Stimulated activated CD4-positive, alpha-beta T cell treated with anti-CD3 and anti-CD28 coated beads, Interleukin-1b, Interleukin-23, amount 100 ng/mL, for 48 hours (primary cell): ENCODE measurements around the gene FAM13B.
"Not testable (repeated sequence)": the region's sequence is repeated elsewhere in the genome, so short reads cannot be mapped to it uniquely, and the experiment has no call there.

ENCODE experiments used
- DNase-seq: peaks from one replicate; pipeline ENCODE4 v3.0.0-alpha.2; 2020

FAM13B gene

GRCh38 chr5:137960141-137960540 lies 72.7 kb downstream of the FAM13B start:
- DNase-seq: no peak

DNA sequence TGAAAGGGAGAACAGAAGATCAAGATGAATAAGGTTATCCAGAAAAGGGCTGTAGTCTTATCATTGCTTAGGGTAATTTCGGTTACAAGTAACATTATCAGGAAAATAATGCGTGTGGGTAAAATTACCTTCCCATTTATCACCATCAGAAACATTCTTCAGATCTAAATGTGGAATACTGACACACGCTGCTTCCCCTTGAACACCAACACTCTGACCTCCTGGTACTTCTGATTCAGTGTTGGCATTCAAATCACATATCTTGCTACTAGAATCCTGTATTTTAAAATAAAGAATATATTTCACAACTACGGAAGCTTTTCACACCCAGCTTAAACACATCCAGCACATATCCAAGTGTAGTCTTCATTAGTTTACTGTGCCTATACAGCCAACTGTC lies 73.4 kb downstream of the FAM13B start:
- DNase-seq: no peak

- DNase-seq: no peak
These were observed 74.9 kb downstream of the FAM13B start for GRCh38 chr5:137957948-137958347.

GRCh38 chr5:137954131-137954879 lies 78.6 kb downstream of the FAM13B start:
- no peak for DNase-seq

GRCh38 chr5:137945825-137946224 lies 87.1 kb downstream of the FAM13B start:
- no peak for DNase-seq

- not testable (repeated sequence) for DNase-seq
These were observed 88.6 kb downstream of the FAM13B start for GRCh38 chr5:137944280-137944679.

DNA sequence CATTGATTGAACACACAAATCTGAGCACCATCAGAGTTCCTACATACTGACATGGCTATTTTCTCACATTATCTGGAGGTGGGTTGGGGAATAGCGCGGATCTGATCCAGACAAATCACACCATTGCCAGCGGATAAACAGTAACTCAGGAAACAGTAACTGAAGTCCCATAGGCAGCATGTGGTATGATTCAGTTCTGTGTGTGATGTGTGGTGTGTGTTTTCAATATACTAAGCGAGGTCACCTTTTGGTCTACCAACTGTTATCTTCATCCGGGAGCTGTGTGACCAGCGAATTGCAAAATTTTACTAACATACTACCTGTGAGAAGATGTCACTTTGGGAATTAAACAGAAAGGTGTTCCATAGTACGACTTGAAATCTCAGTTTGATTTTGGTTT lies 93.5 kb downstream of the FAM13B start:
- DNase-seq: no peak

DNA sequence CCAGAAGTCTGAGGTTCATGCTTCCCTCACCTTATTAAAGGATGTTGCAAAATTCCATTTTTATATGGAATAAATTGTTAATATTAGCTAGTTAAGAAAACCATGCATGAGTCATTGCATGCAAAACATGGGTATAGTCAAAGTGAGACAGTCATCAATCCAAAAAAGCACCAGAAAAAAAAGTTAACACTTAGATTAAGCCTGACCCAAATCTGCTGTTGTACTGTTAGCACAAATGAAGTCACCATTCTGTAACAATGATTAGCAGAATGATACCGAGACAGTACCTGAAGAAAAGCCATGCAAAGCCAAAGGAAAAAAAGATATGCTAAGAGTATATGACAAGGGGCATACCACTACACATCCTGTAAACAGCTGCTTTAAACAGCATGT lies 94.1 kb downstream of the FAM13B start:
- DNase-seq: no peak

GRCh38 chr5:137937994-137938750 lies 94.7 kb downstream of the FAM13B start:
- peak; percentile 15 for DNase-seq

- no peak for DNase-seq
These were observed 97.2 kb downstream of the FAM13B start for GRCh38 chr5:137935694-137936093.

GRCh38 chr5:137935190-137935589 lies 97.7 kb downstream of the FAM13B start:
- DNase-seq: no peak

- DNase-seq: no peak
These were observed 99.4 kb downstream of the FAM13B start for GRCh38 chr5:137933491-137933911.

- no peak for DNase-seq
These were observed 100.1 kb downstream of the FAM13B start for GRCh38 chr5:137932800-137933199.

DNA sequence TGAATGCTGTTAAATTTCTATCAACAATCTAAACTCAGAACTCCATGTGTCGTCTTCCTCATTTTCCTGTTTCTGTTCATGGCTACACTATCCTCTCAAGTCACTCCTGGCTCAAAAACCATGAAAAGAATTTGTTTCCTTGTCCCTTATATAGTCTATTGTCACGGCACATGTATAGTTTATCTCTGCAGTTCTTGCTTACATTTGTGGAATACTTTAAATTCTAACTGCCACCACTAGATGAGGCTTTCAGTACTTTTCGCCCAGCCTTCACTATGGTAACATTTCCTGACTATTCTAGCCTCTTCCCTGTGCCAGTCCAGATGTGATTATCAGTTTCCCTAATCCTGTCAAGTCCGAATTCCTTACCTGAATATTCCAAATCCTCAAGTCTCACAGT lies 109.0 kb downstream of the FAM13B start:
- DNase-seq: no peak

DNA sequence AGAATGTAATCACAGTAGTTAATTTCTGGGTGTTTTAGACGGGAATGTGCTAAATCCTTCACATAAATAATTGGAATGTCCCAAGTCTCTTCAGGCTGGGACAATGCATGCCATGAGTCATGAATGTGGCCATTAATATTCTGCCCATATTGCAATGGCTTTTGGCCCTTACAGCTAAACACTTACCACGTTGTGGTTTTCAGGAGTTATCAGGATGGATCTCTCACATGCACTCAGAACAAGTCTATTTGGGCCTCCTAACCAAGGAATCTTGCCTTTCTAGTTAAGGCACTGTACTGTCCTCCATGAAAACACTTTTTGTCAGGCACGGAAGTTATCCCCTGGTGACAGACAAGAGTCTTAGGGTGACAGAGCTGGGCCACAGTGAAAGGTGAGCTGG lies 110.9 kb downstream of the FAM13B start:
- no peak for DNase-seq

DNA sequence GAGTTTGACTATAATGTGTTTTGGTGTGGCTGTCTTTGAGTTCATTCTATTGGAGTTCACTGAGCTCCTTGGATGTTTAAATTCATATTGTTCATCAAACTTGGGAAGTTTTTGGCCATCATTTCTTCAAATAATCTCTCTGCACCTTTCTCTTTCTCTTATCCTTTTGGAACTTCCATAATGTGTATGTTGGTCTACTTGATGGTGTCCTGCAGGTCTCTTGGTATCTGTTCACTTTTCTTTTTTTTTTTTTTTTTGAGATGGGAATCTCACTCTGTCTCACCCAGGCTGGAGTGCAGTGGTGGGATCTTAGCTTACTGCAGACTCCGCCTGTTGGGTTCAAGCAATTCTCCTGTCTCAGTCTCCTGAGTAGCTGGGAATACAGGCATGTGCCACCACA lies 116.0 kb downstream of the FAM13B start:
- no peak for DNase-seq

DNA sequence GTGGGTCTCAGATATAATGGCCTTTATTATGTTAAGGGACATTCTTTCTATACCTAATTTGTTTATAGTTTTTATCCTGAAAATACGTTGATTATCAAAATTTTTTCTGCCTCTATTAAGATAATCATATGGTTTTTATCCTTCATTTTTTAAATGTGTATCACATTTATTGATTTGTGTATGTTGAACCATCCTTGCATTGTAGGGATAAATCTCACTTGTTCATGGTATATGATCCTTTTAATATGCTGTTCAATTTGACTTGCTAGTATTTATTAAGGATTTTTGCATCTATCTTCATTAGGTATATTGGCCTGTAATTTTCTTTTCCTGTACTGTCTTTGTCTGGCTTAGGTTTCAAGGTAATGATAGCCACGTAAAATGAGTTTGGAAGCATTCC lies 118.1 kb downstream of the FAM13B start:
- no peak for DNase-seq

- DNase-seq: no peak
These were observed 130.3 kb downstream of the FAM13B start for GRCh38 chr5:137902408-137903133.

DNA sequence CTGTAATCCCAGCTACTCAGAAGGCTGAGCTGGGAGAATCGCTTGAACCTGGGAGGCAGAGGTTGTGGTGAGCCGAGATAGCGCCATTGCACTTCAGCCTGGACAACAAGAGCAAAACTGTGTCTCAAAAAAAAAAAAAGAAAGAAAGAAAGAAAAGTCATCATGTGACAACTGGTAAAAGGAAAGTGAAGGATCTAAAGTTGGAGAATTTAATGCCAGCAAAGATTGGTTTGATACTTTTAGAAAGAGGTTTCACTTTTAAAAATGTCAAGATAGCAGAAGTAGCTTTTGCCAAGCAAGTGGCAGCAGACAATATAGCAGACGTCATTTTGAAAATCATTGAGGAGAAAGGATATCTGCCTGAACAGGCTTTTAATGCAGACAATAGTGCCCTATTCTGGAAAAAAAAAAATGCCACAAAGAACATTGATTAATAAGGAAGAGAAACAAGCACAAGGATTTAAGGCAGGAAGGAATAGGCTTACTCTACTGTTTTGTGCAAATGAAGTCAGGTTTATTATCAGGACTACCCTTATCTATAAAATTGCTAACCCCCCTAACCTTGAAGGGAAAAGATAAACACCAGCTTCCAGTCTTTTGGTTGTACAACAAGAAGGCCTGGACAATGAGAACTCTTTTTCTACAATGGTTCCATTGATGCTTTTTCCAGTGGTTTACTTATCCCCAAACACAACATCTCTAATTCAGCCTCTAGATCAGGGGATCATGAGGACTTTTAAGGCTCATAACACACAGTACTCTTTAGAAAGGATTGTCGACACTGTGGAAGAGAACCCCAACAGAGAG lies 131.7 kb downstream of the FAM13B start:
- DNase-seq: no peak

- no peak for DNase-seq
These were observed 133.4 kb downstream of the FAM13B start for GRCh38 chr5:137899493-137899892.

DNA sequence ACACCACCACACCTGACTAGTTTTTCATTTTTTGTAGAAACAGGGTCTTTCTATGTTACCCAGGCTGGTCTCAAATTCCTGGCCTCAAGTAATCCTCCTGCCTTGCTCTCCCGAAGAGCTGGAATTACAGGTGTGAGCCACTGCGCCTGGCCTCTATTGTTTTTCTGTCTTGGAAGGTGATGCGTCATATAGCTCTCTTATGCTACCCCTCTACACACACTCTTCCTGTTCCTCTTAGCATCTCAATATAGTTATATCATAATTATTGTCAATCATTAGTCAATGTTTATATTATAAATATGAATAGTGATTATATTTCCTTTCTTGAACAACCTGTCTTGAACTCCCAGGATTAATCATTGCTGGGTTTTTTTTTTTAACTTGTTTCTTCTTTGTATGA lies 136.3 kb downstream of the FAM13B start:
- DNase-seq: no peak

DNA sequence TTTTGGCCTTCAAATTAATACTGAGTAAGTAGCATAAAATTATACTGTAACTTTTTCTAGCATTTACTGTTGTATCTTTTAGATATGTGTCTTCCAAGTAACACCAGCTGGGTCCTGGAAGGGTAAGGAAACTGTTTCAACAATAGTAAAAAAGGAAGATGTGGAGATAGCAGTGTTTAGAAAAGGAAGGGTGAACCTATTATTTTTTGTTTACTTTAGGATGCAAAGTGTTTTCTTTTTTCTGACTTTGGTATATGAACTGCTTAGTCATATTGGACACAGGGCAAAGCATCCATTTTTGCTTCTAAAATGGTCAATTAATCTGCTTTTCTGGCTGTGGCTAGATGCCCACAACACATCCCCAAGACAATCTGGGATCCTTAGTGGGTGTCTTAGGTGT lies 138.3 kb downstream of the FAM13B start:
- DNase-seq: no peak

DNA sequence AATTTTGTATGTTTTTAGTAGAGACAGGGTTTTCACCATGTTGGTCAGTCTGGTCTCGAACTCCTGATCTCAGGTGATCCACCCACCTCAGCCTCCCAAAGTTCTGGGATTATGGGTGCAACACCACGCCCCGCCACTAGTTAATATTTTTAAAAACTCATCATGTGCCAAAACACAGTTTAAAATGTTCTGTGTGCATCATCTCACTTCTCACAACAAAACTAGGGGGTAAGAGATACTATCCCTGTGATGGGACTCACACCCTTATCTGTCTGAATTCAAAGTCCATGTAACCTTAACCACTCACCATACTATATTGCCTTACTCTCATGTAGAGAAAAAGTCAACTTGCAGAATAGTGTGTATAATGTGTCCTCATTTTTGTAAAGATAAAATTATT lies 141.0 kb downstream of the FAM13B start:
- DNase-seq: peak; percentile 10
